Subcutaneous abdominal adipose tissue (tissue), 5 donors: ENCODE data around the gene TMX1.
"Not testable (repeated sequence)": the region's sequence is repeated elsewhere in the genome, so short reads cannot be mapped to it uniquely, and the experiment has no call there.

Experiments used
- H3K27ac ChIP-seq: one replicate; pipeline ENCODE4 v1.7.0; 2013; ENCODE audit warnings: low read depth, mild to moderate bottlenecking, inconsistent platforms, low read length, moderate library complexity
- H3K27me3 ChIP-seq, 5 donors: one replicate each; pipeline ENCODE4 v1.7.0; 2013; ENCODE audit warnings: low read length in 5 of 5, inconsistent platforms in 1 of 5; ENCODE audit not compliant: control insufficient read depth in 5 of 5, insufficient read depth in 4 of 5
- H3K36me3 ChIP-seq, 5 donors: one replicate each; pipeline ENCODE4 v1.7.0; 2013; ENCODE audit warnings: low read length in 5 of 5; ENCODE audit not compliant: control insufficient read depth in 5 of 5, insufficient read depth in 5 of 5
- H3K4me1 ChIP-seq, 5 donors: one replicate each; pipeline ENCODE4 v1.7.0; 2013; ENCODE audit warnings: low read length in 5 of 5, mild to moderate bottlenecking in 3 of 5, moderate library complexity in 1 of 5; ENCODE audit not compliant: control insufficient read depth in 5 of 5, insufficient read depth in 5 of 5
- H3K4me3 ChIP-seq, 5 donors: one replicate each; pipeline ENCODE4 v1.7.0; 2013; ENCODE audit warnings: low read length in 5 of 5, low read depth in 1 of 5
- H3K9ac ChIP-seq, 5 donors: one replicate each; pipeline ENCODE4 v1.7.0; 2013; ENCODE audit warnings: low read length in 5 of 5, mild to moderate bottlenecking in 4 of 5, moderate library complexity in 3 of 5
- H3K9me3 ChIP-seq, 5 donors: one replicate each; pipeline ENCODE4 v1.7.0; 2013; ENCODE audit warnings: low read length in 5 of 5; ENCODE audit not compliant: control insufficient read depth in 5 of 5
- donor health status: healthy.
- donor health status: healthy.
- donor health status: healthy.
- donor health status: healthy.
- donor health status: healthy.

TMX1 gene

DNA sequence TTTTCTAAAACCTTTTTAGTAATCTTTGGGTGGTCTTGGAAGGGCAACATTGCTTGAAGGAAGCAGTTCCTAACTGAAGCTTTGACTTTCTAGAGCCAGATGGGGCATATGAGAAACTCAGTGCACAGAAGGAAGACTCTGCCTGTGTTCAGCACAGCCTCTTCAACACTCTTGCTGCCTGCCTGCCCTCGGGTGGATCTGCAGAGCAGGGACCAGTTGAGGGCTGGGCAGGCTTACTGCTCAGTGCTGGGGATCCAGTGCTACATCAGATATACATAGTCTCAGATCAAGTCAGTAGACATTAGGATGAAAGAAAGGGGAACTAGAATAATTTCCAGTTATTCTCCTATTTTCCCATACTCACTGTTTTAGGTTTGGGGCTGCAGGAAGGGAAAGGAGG, 29.5 kb upstream of the TMX1 start:
- no peak overlapping the region for H3K9ac ChIP-seq
- no peaks in the 10 kb centered on the region for H3K27me3 ChIP-seq
- no peak overlapping the region for H3K27ac ChIP-seq
- H3K4me1 ChIP-seq: no peaks in the 10 kb centered on the region
- H3K36me3 ChIP-seq: no peaks in the 10 kb centered on the region
- H3K4me3 ChIP-seq: no peak overlapping the region
- H3K9me3 ChIP-seq: no peaks in the 10 kb centered on the region

DNA sequence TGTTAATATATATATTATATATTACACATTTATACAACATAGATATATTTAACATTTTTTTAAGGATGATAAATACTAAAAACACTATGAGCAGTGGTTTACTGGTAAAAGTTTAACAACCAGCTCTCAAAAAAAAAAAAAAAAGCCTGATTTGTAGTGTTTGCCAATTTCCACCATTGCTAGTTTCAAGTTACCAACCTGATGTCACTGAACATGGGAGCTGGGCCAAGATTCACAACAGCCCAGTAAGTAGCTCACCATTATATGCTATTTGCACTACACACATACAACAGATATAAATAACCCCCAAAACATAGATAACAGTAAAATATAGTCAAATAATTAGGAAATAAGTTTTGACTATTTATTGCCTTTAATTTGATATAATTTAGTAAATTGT, 28.9 kb upstream of the TMX1 start:
- Histone ChIP-seq H3K27ac (no peak overlapping the region), H3K4me3 (no peak overlapping the region)

DNA sequence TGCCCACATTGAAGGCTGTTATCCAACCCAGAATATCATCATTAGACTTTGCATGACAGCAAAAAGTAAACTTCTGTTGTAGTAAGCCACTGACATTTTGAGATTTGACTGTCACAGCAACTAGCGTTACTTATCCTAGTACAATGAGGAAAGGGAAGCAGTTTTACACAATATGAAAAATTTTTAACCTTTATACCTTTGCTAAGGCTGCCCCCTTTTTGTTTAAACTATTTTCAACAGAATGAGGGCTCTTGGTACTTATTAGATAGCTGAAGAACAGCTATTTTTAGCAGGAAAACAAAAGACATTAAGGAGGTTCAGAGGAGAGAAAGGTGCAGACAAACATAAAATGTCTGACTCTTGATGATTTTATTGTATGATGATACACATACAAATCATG, 23.4 kb upstream of the TMX1 start:
- Histone ChIP-seq H3K4me3 (no peak overlapping the region), H3K9me3 (no peaks in the 10 kb centered on the region), H3K27ac (no peak overlapping the region), H3K27me3 (no peaks in the 10 kb centered on the region), H3K4me1 (no peaks in the 10 kb centered on the region), H3K9ac (no peak overlapping the region), H3K36me3 (no peaks in the 10 kb centered on the region)

More for the DNA sequence above, 28.9 kb upstream of the TMX1 start:
- Histone ChIP-seq H3K9me3 (no peaks in the 10 kb centered on the region), H3K27me3 (no peaks in the 10 kb centered on the region), H3K36me3 (no peaks in the 10 kb centered on the region), H3K9ac (no peak overlapping the region), H3K4me1 (no peaks in the 10 kb centered on the region)

DNA sequence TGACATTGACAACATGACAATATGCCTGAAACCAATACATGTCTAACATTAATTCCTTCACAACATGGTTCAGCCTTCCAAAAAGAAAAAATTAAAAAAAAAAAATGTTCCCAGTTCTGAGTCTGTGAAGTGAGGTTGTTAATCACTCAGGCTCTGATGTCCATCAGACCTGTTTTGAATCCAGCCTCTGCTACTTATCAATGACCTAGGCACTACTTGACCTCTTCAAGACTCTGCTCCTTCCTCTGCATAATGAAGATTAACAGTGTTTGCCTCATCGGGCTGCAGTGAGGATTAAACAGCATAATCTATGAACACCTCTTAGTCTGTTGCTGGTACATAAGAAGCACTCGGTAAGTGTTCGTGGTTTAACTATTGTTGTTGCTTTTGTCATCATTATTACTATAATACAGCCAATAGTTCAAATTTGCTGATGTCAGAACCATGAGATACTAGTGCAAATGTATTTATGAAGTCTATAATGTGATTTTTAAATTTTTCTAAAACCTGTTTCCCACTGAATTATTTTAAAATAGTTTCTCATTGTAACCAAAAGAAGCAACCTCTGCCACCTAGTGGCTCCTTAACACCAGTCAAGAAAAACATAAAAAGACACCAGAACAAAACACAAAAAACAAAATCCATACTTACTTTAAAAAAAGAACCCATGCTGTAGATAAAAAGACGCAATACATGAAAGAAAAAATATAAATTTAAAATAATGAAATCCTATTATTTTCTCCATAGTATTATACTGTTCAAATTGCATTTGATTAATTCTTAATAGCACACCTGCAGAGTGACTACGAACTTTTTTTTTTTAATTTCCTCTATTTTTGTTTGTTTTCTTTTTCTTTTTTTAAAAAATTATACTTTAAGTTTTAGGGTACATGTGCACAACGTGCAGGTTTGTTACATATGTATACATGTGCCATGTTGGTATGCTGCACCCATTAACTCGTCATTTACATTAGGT, 20.3 kb upstream of the TMX1 start:
- Histone ChIP-seq H3K4me1 (peaks cover 0 to 5% (median 0%) of the 10 kb centered on the region in 5 donors), H3K36me3 (no peaks in the 10 kb centered on the region), H3K27me3 (no peaks in the 10 kb centered on the region), H3K4me3 (no peak overlapping the region), H3K27ac (no peak overlapping the region), H3K9me3 (peaks cover 0 to 3% (median 0%) of the 10 kb centered on the region in 5 donors), H3K9ac (no peak overlapping the region)

DNA sequence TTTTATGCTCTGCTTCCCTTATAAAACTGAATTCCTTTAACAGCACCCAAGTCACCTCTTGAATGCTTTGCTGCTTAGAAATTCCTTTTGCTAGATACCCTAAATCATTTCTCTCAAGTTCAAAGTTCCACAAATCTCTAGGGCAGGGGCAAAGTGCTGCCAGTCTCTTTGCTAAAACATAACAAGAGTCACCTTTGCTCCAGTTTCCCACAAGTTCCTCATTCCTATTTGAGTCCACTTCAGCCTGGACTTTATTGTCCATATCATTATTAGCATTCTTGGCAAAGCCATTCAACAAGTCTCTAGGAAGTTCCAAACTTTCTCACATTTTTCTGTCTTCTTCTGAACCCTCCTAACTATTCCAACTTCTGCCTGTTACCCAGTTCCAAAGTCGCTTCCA, 16.6 kb upstream of the TMX1 start:
- not testable (repeated sequence) for H3K27ac ChIP-seq, H3K27me3 ChIP-seq, H3K4me3 ChIP-seq, H3K9me3 ChIP-seq, H3K4me1 ChIP-seq, H3K9ac ChIP-seq, H3K36me3 ChIP-seq

DNA sequence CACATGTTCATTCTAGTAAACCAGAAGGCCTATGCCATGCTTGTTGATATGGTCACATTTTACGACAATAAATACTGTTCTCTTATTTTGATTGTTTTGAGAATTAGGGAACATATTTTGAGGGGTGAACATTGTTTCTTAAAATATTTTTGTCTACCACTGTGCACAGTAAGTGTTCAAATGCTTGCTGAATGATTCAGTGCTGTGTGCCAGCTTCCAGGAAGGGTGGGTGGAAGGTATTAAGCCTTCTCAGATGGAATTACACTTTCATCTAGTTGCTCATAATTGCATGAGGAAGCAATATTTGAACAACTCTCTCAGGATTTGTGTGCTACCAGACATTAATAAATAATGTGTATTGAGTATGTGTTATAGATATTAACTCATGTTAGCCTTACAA, 15.5 kb upstream of the TMX1 start:
- Histone ChIP-seq H3K9me3 (peaks cover 0 to 3% (median 0%) of the 10 kb centered on the region in 5 donors), H3K27ac (no peak overlapping the region), H3K4me3 (no peak overlapping the region), H3K27me3 (no peaks in the 10 kb centered on the region), H3K4me1 (peaks cover 0 to 5% (median 0%) of the 10 kb centered on the region in 5 donors), H3K36me3 (no peaks in the 10 kb centered on the region), H3K9ac (no peak overlapping the region)

DNA sequence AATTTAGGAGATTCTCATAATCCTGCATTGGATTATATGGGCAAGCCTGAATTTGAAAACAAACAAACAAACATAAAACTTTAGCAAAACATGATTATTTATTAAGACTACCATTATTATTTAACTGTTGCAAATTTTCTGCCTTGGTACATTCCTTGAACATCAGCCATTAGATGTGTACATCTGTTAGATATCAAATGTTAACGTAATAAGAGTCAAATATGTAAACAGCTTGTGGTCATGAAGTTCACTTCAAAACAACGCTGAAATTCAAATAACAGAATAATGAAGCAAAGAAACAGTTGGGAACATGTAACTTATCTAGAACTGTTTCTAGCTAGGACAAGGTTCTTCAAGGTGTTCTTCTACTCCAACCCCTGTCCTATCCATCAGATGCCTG, 14.3 kb upstream of the TMX1 start:
- no peak overlapping the region for H3K9ac ChIP-seq
- no peak overlapping the region for H3K27ac ChIP-seq
- H3K36me3 ChIP-seq: no peaks in the 10 kb centered on the region
- H3K4me3 ChIP-seq: no peak overlapping the region
- H3K9me3 ChIP-seq: peaks cover 0 to 3% (median 0%) of the 10 kb centered on the region in 5 donors
- H3K4me1 ChIP-seq: peaks cover 0 to 5% (median 0%) of the 10 kb centered on the region in 5 donors
- H3K27me3 ChIP-seq: no peaks in the 10 kb centered on the region

DNA sequence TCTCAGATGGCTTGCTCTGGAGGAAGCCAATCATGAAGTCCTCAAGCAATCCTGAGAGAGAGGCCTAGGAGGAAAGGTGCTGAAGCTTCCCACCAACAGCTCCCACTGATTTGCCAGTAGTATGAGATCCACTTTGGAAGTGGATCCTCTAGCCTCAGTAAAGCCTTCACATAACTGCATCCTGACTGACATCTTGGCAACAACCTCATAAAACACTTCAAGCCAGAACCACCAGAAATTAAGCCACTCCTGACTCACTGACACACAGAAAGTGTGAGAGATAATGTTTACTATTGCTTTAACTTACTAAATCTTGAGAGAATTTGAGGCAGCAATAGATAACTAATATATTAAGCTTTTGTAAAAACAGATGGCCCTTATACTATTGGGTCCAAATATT, 11.7 kb upstream of the TMX1 start:
- Histone ChIP-seq H3K9ac (no peak overlapping the region), H3K27me3 (no peaks in the 10 kb centered on the region), H3K36me3 (no peaks in the 10 kb centered on the region), H3K27ac (no peak overlapping the region), H3K4me3 (no peak overlapping the region), H3K4me1 (peaks cover 0 to 5% (median 0%) of the 10 kb centered on the region in 5 donors), H3K9me3 (no peaks in the 10 kb centered on the region)

DNA sequence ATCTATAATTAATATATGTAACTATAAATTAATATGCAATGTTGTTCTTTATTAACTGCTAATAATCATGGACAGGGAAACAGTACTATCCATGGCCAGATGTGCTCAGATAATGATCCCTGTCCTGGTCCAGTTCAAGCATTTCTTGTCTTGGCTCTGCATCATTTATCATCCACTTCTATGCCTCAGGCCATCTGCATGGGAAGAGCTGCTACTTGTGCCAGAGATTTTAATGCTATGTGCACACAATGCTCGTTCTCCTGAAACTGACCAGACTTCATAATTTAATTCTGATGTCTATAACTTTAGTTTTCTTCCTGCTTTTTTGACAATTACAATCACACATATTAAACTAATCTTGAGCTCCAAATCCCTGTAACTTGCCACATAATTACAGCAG, 11.2 kb upstream of the TMX1 start:
- Histone ChIP-seq H3K27me3 (no peaks in the 10 kb centered on the region), H3K4me1 (no peaks in the 10 kb centered on the region), H3K9ac (no peak overlapping the region), H3K9me3 (no peaks in the 10 kb centered on the region), H3K27ac (no peak overlapping the region), H3K4me3 (no peak overlapping the region), H3K36me3 (no peaks in the 10 kb centered on the region)

DNA sequence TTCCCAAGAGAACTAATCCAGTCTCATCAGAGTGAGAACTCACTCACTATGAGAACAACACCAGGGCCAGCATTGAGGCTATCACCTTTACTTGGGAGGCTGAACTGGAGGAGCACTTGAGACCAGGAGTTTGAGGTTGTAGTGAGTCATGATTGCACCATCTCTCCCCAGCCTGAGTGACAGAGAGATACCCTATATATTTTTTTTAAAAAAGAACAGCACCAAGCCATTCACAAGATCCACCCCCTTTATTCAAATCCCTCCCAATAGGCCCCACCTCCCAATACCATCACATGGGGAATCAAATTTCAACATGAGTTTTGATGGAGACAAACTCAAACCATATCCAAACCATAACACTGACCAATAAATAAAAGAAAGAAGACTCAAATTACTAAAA, 3.7 kb upstream of the TMX1 start:
- H3K27ac ChIP-seq: no peak overlapping the region
- no peaks in the 10 kb centered on the region for H3K9me3 ChIP-seq
- no peak overlapping the region for H3K9ac ChIP-seq
- H3K4me3 ChIP-seq: no peak overlapping the region
- H3K4me1 ChIP-seq: peaks cover 0 to 14% (median 10%) of the 10 kb centered on the region in 5 donors
- H3K36me3 ChIP-seq: no peaks in the 10 kb centered on the region
- no peaks in the 10 kb centered on the region for H3K27me3 ChIP-seq
